Tibial artery (tissue), 4 donors: ENCODE data around the gene MARCHF6.

Source experiments
- DNase-seq, 2 donors: peaks; one replicate each; pipeline ENCODE4 v3.0.0-alpha.2; 2019
- H3K27ac ChIP-seq, 2 donors: fragments of 200-600 bp; sonication (generic) in 1 of 2; 1 replicate in 1 of 2; 2 replicates in 1 of 2; pipeline ENCODE4 v1.5.1; 2018 to 2019; ENCODE audit warnings: mild to moderate bottlenecking in 1 of 2
- H3K27me3 ChIP-seq, 2 donors: fragments of 200-600 bp; sonication (generic) in 1 of 2; one replicate each; pipeline versions ENCODE4 v1.5.1 to v1.6.0; 2016 to 2019
- H3K36me3 ChIP-seq, 3 donors: fragments of 200-600 bp; sonication (generic) in 2 of 3; one replicate each; pipeline ENCODE4 v1.5.1; 2016 to 2019; ENCODE audit warnings: mild to moderate bottlenecking in 2 of 3
- H3K4me1 ChIP-seq, 4 donors: fragments of 200-600 bp; sonication (generic) in 2 of 4; 1 replicate in 3 of 4; 2 replicates in 1 of 4; pipeline ENCODE4 v1.5.1; 2016 to 2019
- H3K4me3 ChIP-seq, 2 donors: fragments of 200-600 bp; sonication (generic) in 1 of 2; 1 replicate in 1 of 2; 2 replicates in 1 of 2; pipeline ENCODE4 v1.5.1; 2018 to 2019; ENCODE audit warnings: mild to moderate bottlenecking in 2 of 2
- H3K9me3 ChIP-seq, 3 donors: fragments of 200-600 bp; sonication (generic) in 1 of 3; one replicate each; pipeline ENCODE4 v1.5.1; 2016 to 2019
- CTCF ChIP-seq, 2 experiments: fragments of 200-600 bp in 1 of 2; fragments of 450-650 bp in 1 of 2; IDR thresholded peaks; one replicate each; pipeline ENCODE4 v1.5.1; 2017 to 2019; ENCODE audit warnings: antibody characterized with exemption in 2 of 2, mild to moderate bottlenecking in 1 of 2, moderate library complexity in 1 of 2
- intact Hi-C: fragments of 100-400 bp; cut with DNase I; formaldehyde crosslinking; loops from one replicate; pipeline ENCODE4 v1.15.0; 2023; ENCODE audit warnings: low total_unique reads

MARCHF6 gene

GRCh38 chr5:10393491-10393890, 40.0 kb downstream of the MARCHF6 start:
- Histone ChIP-seq H3K4me1 (no peaks in the 10 kb centered on the region), H3K27ac (no peak overlapping the region), H3K4me3 (no peak overlapping the region), H3K36me3 (peaks cover 61 to 82% (median 64%) of the 10 kb centered on the region in 3 donors), H3K9me3 (no peaks in the 10 kb centered on the region), H3K27me3 (no peaks in the 10 kb centered on the region)
- no peak for TF ChIP-seq CTCF (IDR thresholded peaks at IDR 0.05)
- DNase-seq = no peak
- intact Hi-C loops = no loop called here

GRCh38 chr5:10396552-10396951, 43.1 kb downstream of the MARCHF6 start:
- Histone ChIP-seq H3K9me3 (no peaks in the 10 kb centered on the region), H3K27me3 (no peaks in the 10 kb centered on the region), H3K36me3 (peaks cover 46 to 58% (median 55%) of the 10 kb centered on the region in 3 donors), H3K4me1 (peaks cover 0 to 16% (median 2%) of the 10 kb centered on the region in 4 donors), H3K27ac (no peak overlapping the region), H3K4me3 (no peak overlapping the region)
- TF ChIP-seq CTCF (IDR thresholded peaks at IDR 0.05) = no peak
- intact Hi-C loops = no loop called here
- DNase-seq = no peak

- Histone ChIP-seq H3K36me3 (peaks cover 51 to 53% (median 51%) of the 10 kb centered on the region in 3 donors), H3K27me3 (no peaks in the 10 kb centered on the region)
Measured at GRCh38 chr5:10399839-10400238, 46.3 kb downstream of the MARCHF6 start.

GRCh38 chr5:10400411-10400810, 46.9 kb downstream of the MARCHF6 start:
- H3K9me3 ChIP-seq = no peaks in the 10 kb centered on the region

More at GRCh38 chr5:10399839-10400238, 46.3 kb downstream of the MARCHF6 start:
- Histone ChIP-seq H3K4me3 (no peak overlapping the region), H3K9me3 (no peaks in the 10 kb centered on the region), H3K4me1 (peaks cover 0 to 16% (median 2%) of the 10 kb centered on the region in 4 donors), H3K27ac (peak overlapping the region in 1 of 2 donors; percentile 32)
- TF ChIP-seq CTCF (IDR thresholded peaks at IDR 0.05) = no peak
- intact Hi-C loops = no loop called here
- no peak for DNase-seq

GRCh38 chr5:10400831-10401230, 47.3 kb downstream of the MARCHF6 start:
- H3K36me3 ChIP-seq = peaks cover 49 to 51% (median 50%) of the 10 kb centered on the region in 3 donors
- peak in 1 of 2 donors; percentile 30 for DNase-seq
- peaks cover 0 to 16% (median 2%) of the 10 kb centered on the region in 4 donors for H3K4me1 ChIP-seq

More at GRCh38 chr5:10400411-10400810, 46.9 kb downstream of the MARCHF6 start:
- H3K36me3 ChIP-seq = peaks cover 49 to 51% (median 51%) of the 10 kb centered on the region in 3 donors
- no peak overlapping the region for H3K4me3 ChIP-seq
- no peaks in the 10 kb centered on the region for H3K27me3 ChIP-seq
- peaks cover 0 to 16% (median 2%) of the 10 kb centered on the region in 4 donors for H3K4me1 ChIP-seq
- DNase-seq = no peak
- intact Hi-C loops = no loop called here
- no peak for TF ChIP-seq CTCF (IDR thresholded peaks at IDR 0.05)
- peak overlapping the region; percentile 14 to 32 for H3K27ac ChIP-seq

More at GRCh38 chr5:10400831-10401230, 47.3 kb downstream of the MARCHF6 start:
- intact Hi-C loops = no loop called here
- H3K27me3 ChIP-seq = no peaks in the 10 kb centered on the region
- TF ChIP-seq CTCF (IDR thresholded peaks at IDR 0.05) = no peak
- no peak overlapping the region for H3K4me3 ChIP-seq
- peak overlapping the region; percentile 13 to 32 for H3K27ac ChIP-seq
- H3K9me3 ChIP-seq = no peaks in the 10 kb centered on the region
